MM.1S (cell line): ENCODE data around the gene PCDH1.

Experiments
- DNase-seq: peaks from one replicate; pipeline ENCODE4 v3.0.0-alpha.2; 2015
- H2AFZ ChIP-seq: fragments of 300-600 bp; sonication (generic); 2 replicates; pipeline ENCODE4 v1.6.0; 2016; ENCODE audit warnings: antibody characterized with exemption, low read length
- H3F3A ChIP-seq: fragments of 300-600 bp; sonication (generic); 2 replicates; pipeline ENCODE4 v1.6.1; 2016; ENCODE audit warnings: mild to moderate bottlenecking, antibody characterized with exemption, low read length, moderate library complexity, mixed read lengths; ENCODE audit not compliant: insufficient read depth
- H3K27ac ChIP-seq: fragments of 300-600 bp; sonication (generic); 2 replicates; pipeline ENCODE4 v1.5.1; 2016; ENCODE audit warnings: mild to moderate bottlenecking, low read length
- H3K27me3 ChIP-seq: fragments of 300-600 bp; sonication (generic); replicated peaks from 2 replicates; pipeline ENCODE4 v1.6.0; 2016; ENCODE audit warnings: low read length; ENCODE audit not compliant: insufficient read depth
- H3K36me3 ChIP-seq: fragments of 300-600 bp; sonication (generic); replicated peaks from 2 replicates; pipeline ENCODE4 v1.6.1; 2016; ENCODE audit warnings: mild to moderate bottlenecking, low read length, mixed read lengths; ENCODE audit not compliant: insufficient read depth
- H3K4me1 ChIP-seq: fragments of 300-600 bp; sonication (generic); 2 replicates; pipeline ENCODE4 v1.6.1; 2016; ENCODE audit warnings: low read length, mixed read lengths
- H3K4me2 ChIP-seq: fragments of 300-600 bp; sonication (generic); 2 replicates; pipeline ENCODE4 v1.6.0; 2016; ENCODE audit warnings: low read depth, low read length
- H3K4me3 ChIP-seq: fragments of 300-600 bp; sonication (generic); 2 replicates; pipeline ENCODE4 v1.5.1; 2016; ENCODE audit warnings: low read length, mixed read lengths
- H3K79me2 ChIP-seq: fragments of 300-600 bp; sonication (generic); 2 replicates; pipeline ENCODE4 v1.6.1; 2016; ENCODE audit warnings: mixed run types, low read length, mixed read lengths
- H3K9ac ChIP-seq: fragments of 300-600 bp; sonication (generic); 2 replicates; pipeline ENCODE4 v1.6.1; 2016; ENCODE audit warnings: low read length, mixed read lengths
- H3K9me2 ChIP-seq: fragments of 300-600 bp; sonication (generic); replicated peaks from 2 replicates; pipeline ENCODE4 v1.6.1; 2016; ENCODE audit warnings: mild to moderate bottlenecking, low read length, mixed read lengths; ENCODE audit not compliant: insufficient read depth
- H3K9me3 ChIP-seq: fragments of 300-600 bp; sonication (generic); replicated peaks from 2 replicates; pipeline ENCODE4 v1.6.1; 2016; ENCODE audit warnings: mild to moderate bottlenecking, low read length, mixed read lengths; ENCODE audit not compliant: insufficient read depth
- H4K20me1 ChIP-seq: fragments of 300-600 bp; sonication (generic); 2 replicates; pipeline ENCODE4 v1.6.1; 2016; ENCODE audit warnings: mild to moderate bottlenecking, low read length, moderate library complexity, mixed read lengths; ENCODE audit not compliant: insufficient read depth
- EZH2 ChIP-seq: fragments of 300-600 bp; sonication (generic); optimal IDR thresholded peaks from 2 replicates; pipeline ENCODE3; 2017; ENCODE audit warnings: low read depth, mild to moderate bottlenecking, antibody characterized with exemption, low read length, mixed read lengths
- EZH2phosphoT487 ChIP-seq: fragments of 300-600 bp; sonication (generic); IDR thresholded peaks from 2 replicates; pipeline ENCODE4 v1.6.1; 2018; ENCODE audit warnings: antibody characterized with exemption, low read length
- TF ChIP-seq, protein P1 (sequence below): fragments of 300-600 bp; sonication (generic); IDR thresholded peaks from 2 replicates; pipeline ENCODE4 v1.5.1; 2016; ENCODE audit warnings: antibody characterized with exemption, low read length, mixed read lengths

Gene PCDH1

DNA sequence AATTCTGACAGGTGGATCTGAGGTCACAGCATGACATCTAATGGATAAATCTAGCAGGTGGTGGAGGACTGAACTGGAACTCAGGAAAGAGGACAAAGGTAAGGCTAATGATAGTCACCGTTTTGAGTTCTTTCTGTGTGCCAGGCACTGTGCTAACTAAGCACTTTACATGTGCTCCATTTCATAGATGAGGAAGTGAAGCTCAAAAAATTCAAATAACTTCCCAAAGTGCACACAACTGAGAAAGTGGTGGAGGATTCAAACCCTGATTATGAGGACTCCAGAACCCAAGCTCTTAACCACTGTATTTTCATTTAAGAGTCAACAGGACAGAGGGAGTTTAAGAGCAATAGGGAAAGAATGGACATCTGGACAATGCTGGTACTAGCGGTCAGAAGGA is 38.3 kb upstream of the PCDH1 start:
- peaks cover 19% of the 10 kb centered on the region; the same call in 1 of the 2 replicates for H3F3A ChIP-seq
- no peaks in the 10 kb centered on the region for H3K36me3 ChIP-seq
- no peaks in the 10 kb centered on the region for H4K20me1 ChIP-seq
- peak overlapping the region; percentile 47 for H2AFZ ChIP-seq
- no peak overlapping the region for H3K9ac ChIP-seq
- peak overlapping the region; percentile 31; the same call in 1 of the 2 replicates for H3K27ac ChIP-seq
- TF ChIP-seq EZH2phosphoT487, result no peak
- TF ChIP-seq EZH2, result no peak
- H3K27me3 ChIP-seq, result no peaks in the 10 kb centered on the region
- peak overlapping the region; percentile 9; the same call in 1 of the 2 replicates for H3K4me2 ChIP-seq
- peaks cover 28% of the 10 kb centered on the region for H3K4me1 ChIP-seq
- H3K9me3 ChIP-seq, result no peaks in the 10 kb centered on the region
- H3K9me2 ChIP-seq, result no peaks in the 10 kb centered on the region
- DNase-seq, result no peak
- H3K4me3 ChIP-seq, result no peak overlapping the region
- no peaks in the 10 kb centered on the region for H3K79me2 ChIP-seq

DNA sequence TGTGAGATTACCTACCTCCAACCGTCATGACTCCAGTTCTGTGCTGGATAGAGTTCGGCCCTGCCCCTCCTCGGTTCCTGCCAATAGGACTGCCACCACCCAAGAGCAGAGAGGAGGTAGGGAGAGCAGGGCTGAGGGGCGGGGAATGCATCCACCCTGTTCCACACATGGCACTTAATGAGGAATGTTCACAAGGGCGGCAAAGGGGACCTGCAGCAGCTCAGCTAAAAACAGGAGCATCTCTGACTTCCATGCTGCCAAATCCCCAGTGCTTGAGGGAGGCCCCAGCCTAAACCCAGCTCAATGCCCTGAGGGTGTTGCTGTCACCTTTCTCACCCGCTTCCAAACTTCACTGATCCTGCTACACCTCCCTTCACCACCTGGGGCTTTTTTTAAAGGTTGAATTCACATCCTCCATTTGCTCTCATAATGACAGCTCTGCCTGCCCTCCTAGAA is 37.7 kb upstream of the PCDH1 start:
- Histone ChIP-seq H3K4me1 (peaks cover 28% of the 10 kb centered on the region), H3F3A (peaks cover 15% of the 10 kb centered on the region; the same call in 1 of the 2 replicates), H3K9me2 (no peaks in the 10 kb centered on the region), H2AFZ (peak overlapping the region; percentile 47; the same call in 1 of the 2 replicates), H3K4me2 (no peak overlapping the region), H3K9ac (no peak overlapping the region), H3K79me2 (no peaks in the 10 kb centered on the region), H4K20me1 (no peaks in the 10 kb centered on the region), H3K36me3 (no peaks in the 10 kb centered on the region), H3K27ac (peak overlapping the region; percentile 31; the same call in 1 of the 2 replicates), H3K4me3 (no peak overlapping the region), H3K27me3 (no peaks in the 10 kb centered on the region), H3K9me3 (no peaks in the 10 kb centered on the region)
- no peak for DNase-seq
- TF ChIP-seq, protein P1, sequence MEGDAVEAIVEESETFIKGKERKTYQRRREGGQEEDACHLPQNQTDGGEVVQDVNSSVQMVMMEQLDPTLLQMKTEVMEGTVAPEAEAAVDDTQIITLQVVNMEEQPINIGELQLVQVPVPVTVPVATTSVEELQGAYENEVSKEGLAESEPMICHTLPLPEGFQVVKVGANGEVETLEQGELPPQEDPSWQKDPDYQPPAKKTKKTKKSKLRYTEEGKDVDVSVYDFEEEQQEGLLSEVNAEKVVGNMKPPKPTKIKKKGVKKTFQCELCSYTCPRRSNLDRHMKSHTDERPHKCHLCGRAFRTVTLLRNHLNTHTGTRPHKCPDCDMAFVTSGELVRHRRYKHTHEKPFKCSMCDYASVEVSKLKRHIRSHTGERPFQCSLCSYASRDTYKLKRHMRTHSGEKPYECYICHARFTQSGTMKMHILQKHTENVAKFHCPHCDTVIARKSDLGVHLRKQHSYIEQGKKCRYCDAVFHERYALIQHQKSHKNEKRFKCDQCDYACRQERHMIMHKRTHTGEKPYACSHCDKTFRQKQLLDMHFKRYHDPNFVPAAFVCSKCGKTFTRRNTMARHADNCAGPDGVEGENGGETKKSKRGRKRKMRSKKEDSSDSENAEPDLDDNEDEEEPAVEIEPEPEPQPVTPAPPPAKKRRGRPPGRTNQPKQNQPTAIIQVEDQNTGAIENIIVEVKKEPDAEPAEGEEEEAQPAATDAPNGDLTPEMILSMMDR, result peak; percentile 9; the same call in 1 of the 2 replicates
- no peak for TF ChIP-seq EZH2phosphoT487

GRCh38 chr5:141914797-141915196 is 36.6 kb upstream of the PCDH1 start:
- Histone ChIP-seq H4K20me1 (no peaks in the 10 kb centered on the region), H3K9me3 (no peaks in the 10 kb centered on the region), H3K9me2 (no peaks in the 10 kb centered on the region), H3K4me2 (peak overlapping the region; percentile 70), H2AFZ (peak overlapping the region; percentile 45; the same call in 1 of the 2 replicates), H3K4me3 (peak overlapping the region; percentile 39; the same call in 1 of the 2 replicates), H3K9ac (peak overlapping the region; percentile 61; the same call in 1 of the 2 replicates), H3K79me2 (no peaks in the 10 kb centered on the region), H3K27me3 (no peaks in the 10 kb centered on the region), H3K27ac (no peak overlapping the region; the same call in 1 of the 2 replicates), H3K36me3 (no peaks in the 10 kb centered on the region), H3F3A (peaks cover 13% of the 10 kb centered on the region; the same call in 1 of the 2 replicates), H3K4me1 (peaks cover 28% of the 10 kb centered on the region)
- TF ChIP-seq EZH2 (no peak), EZH2phosphoT487 (no peak)
- TF ChIP-seq, protein P1, result no peak
- DNase-seq, result no peak

GRCh38 chr5:141914199-141914743 is 36.1 kb upstream of the PCDH1 start:
- Histone ChIP-seq H3F3A (peaks cover 13% of the 10 kb centered on the region; the same call in 1 of the 2 replicates), H3K9me2 (no peaks in the 10 kb centered on the region), H2AFZ (peak overlapping the region; percentile 45), H3K4me2 (peak overlapping the region; percentile 70), H4K20me1 (no peaks in the 10 kb centered on the region), H3K27ac (peak overlapping the region; percentile 19; the same call in 1 of the 2 replicates), H3K27me3 (no peaks in the 10 kb centered on the region), H3K9ac (peak overlapping the region; percentile 61; the same call in 1 of the 2 replicates), H3K4me1 (peaks cover 24% of the 10 kb centered on the region), H3K9me3 (no peaks in the 10 kb centered on the region), H3K79me2 (no peaks in the 10 kb centered on the region), H3K36me3 (no peaks in the 10 kb centered on the region), H3K4me3 (peak overlapping the region; percentile 39)
- peak; percentile 82 for DNase-seq
- TF ChIP-seq, protein P1, result peak; percentile 29
- TF ChIP-seq EZH2 (no peak), EZH2phosphoT487 (no peak)
